Stimulated activated CD8-positive, alpha-beta memory T cell treated with anti-CD3 and anti-CD28 coated beads, Interleukin-7, amount 100 ng/mL, for 1 hour (primary cell): ENCODE measurements around the gene SLC39A11.
"Not testable (repeated sequence)": the region's sequence is repeated elsewhere in the genome, so short reads cannot be mapped to it uniquely, and the experiment has no call there.

Source experiments
- DNase-seq, 2 donors: peaks; one replicate each; pipeline ENCODE4 v3.0.0-alpha.2; 2020; ENCODE audit warnings: low read depth in 2 of 2

Gene SLC39A11

DNA sequence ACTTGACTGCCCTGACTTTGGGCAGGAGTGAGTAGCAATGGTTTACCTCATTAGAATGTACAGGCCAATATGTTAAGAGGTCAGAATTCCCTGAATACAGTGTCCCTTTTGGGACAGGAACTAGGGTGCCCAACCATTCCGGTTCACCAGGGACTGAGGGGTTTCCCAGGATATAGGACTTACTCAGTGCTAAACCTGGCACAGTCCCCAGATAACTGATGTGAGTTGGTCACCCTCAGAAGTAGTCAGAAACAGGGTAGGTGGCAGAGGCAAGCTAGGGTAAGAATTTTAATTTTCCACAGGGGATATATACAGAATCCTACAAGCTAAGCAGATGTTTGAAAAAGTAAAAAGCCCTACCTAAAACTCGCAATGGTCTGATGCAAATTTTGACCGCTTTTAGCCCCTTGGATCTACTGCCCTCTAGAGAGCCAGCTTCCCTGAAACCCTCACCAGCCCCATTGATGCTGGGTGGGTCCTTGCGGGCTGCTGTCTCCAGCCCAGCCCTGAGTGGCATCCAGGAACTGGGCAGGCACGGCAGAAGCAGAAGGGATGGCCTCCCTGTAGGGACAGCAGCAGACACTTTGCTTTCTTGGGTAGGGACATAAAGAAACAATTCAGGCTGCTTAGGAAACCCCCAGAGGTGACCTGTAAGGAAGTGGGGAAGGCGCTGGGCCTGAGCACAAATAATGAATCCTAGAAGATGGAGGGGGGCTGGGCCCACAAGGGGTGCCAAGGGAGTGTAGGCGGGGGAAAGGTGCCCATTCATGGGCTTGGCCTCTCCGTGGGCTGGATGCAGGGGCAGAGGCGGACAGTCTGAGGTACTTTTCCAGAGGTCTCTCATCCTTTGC is 434.8 kb downstream of the SLC39A11 start:
- no peak for DNase-seq

- no peak for DNase-seq
These were observed 436.2 kb downstream of the SLC39A11 start for GRCh38 chr17:72656130-72656763.

DNA sequence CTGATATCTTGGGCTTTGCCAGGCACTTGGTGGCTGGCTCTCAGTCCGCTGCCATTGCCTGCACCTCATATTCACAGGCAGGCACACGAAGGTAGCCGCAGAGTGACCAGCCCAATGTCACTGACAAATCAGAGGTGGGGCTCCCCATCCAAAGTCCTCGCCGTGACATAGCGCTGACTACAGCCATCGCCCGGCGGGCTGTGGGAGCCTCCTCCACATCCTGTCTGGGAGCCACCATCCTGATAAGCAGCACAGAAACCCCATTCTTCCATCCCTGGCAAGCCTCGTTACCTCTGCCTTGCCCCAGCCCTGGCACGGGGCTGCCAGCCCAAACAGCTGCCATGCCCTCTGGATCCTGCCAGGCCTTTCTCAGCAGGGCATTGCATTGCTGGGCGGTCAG is 437.8 kb downstream of the SLC39A11 start:
- DNase-seq: no peak

GRCh38 chr17:72651988-72652387 is 440.5 kb downstream of the SLC39A11 start:
- no peak for DNase-seq

GRCh38 chr17:72648702-72649101 is 443.8 kb downstream of the SLC39A11 start:
- no peak for DNase-seq

- no peak for DNase-seq
These were observed 446.3 kb downstream of the SLC39A11 start for GRCh38 chr17:72646176-72646575.

GRCh38 chr17:72644492-72644891 is 448.0 kb downstream of the SLC39A11 start:
- DNase-seq: no peak

DNA sequence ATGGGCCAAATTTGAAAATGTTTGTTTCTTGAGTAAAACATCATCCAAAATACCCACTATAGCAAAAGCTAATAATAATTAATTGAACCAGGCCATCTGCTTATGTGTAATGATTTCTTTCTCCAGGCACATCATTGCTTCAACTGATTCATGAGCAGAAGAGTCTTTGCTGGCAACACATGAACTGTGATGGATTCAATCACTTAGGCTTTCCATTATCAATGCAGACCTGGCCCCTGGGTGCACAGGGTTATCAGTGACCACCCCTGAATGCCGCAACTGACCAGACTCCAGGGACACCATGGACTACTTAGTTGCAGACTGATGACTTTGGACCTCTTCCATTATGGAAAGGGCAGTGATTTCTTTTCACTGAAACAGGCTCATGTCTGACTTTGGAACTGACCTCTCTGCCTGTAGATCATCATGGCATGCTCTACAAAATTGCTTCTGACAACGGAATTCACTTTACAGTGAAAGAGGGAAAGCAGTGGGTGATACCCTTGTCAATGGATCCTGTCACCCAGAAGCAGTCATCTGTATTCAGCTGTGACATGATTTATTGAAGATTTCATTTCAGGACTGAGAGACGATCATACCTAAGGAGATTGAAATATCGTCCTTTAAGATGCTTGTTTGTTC is 448.8 kb downstream of the SLC39A11 start:
- DNase-seq: no peak

DNA sequence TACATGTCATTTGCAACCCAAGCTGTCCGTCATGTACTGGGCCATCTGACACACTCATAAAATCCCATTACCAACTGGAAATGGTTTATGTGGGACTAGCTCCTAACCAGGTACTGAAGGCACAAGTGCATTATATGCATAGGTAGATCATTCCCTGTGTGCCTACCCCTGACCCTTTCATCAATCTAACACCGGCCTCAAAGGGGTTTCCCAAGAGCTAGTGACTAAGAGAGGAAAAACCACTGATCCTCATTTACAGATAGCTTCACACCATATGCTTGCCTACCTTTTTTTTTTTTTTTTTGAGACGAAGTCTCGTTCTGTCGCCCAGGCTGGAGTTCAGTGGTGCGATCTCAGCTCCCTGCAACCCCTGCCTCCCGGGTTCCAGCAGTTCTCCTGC is 449.8 kb downstream of the SLC39A11 start:
- DNase-seq: no peak

DNA sequence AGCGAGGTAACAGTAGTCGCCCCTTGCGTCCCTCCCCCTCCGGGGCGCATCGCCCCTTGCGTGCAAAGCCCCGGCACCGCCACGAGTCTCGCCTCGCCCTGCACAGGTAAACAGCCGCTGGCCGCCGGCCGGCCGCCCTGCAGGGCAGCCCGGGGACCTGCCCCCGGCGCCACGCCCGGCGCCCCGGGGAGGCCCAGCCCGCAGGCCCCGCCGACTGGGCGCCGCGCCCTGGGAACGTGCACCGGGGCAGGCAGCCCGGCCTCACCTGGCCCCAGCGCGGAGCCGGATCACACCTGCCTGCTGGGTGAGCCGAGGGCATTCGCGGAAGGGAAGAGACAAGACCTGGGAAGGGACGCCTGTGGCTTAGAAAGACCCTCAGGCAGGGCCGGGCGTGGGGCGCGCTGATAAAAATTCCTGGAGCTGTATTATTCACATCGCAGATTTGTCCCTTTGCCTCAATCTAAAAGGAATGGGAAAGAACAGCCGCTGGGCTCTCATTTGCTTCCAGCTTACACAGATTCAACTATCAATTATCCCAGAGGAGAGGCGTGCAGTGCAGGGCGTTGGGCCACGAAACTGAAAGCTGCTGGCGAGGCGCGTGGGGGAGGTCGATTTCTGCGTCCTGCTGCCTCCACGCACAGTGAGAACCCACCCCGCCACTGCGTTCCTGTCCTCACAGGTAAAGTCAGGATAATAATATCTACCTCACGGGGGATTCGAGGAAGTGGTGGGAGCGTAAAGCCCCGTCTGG is 451.9 kb downstream of the SLC39A11 start:
- no peak for DNase-seq

GRCh38 chr17:72639711-72640110 is 452.8 kb downstream of the SLC39A11 start:
- DNase-seq: no peak

DNA sequence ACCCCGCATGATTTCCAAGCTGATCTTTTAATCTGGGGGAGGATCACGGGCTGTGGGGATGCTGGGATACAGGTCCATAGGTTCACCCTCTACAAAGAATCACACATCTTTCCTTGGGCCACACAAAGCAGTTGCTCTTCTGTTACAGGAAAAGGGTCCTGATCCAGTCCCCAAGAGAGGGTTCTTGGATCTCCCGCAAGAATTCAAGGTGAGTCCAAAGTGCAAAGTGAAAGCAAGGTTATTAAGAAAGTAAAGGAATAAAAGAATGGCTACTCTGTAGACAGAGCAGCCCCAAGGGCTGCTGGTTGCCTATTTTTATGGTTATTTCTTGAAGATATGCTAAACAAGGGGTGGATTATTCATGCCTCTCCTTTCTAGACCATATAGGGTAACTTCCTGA is 453.6 kb downstream of the SLC39A11 start:
- not testable (repeated sequence) for DNase-seq

- DNase-seq: no peak
These were observed 457.4 kb downstream of the SLC39A11 start for GRCh38 chr17:72635034-72635635.

DNA sequence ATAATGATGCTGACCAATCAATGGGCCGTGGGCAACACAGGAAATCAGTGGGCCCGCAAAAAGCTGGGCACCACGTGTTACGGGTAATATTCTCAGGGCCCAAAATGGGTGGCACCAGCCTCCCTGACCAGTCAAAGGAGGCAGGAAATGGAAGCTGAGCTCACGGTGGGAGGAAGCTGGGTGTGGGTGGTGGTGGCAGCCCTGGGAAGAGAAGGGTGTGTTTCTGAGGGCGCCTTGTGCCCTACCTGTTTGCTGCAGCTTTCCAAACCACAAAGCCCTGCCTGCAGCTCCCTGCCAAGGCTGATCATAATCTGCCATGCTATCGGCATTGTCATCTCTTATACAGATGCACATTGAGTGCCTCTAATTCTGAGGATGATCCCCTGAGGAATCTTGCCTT is 457.9 kb downstream of the SLC39A11 start:
- DNase-seq: no peak

- no peak for DNase-seq
These were observed 460.4 kb downstream of the SLC39A11 start for GRCh38 chr17:72631949-72632684.

- no peak for DNase-seq
These were observed 460.9 kb downstream of the SLC39A11 start for GRCh38 chr17:72631568-72631948.

GRCh38 chr17:72624652-72625051 is 467.8 kb downstream of the SLC39A11 start:
- DNase-seq: no peak

DNA sequence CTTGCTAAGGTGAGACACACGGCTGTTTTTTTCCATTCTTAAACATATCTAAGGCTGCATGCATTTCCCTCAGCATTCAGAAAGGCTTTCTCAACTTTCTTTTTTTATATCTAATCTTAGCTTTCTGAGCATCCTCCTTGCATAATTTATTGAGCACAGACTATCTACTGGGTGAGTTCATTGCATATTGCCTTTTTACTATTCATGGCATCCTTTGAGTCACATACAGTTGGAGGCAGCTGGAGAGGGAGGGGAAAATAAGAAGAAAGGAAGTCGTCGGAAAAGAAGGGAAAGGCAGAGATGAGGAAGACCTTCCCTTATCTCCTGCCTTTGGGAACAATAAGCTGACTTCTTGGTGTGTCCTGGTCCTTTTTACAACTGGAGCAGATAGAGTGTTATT is 468.3 kb downstream of the SLC39A11 start:
- DNase-seq: no peak

DNA sequence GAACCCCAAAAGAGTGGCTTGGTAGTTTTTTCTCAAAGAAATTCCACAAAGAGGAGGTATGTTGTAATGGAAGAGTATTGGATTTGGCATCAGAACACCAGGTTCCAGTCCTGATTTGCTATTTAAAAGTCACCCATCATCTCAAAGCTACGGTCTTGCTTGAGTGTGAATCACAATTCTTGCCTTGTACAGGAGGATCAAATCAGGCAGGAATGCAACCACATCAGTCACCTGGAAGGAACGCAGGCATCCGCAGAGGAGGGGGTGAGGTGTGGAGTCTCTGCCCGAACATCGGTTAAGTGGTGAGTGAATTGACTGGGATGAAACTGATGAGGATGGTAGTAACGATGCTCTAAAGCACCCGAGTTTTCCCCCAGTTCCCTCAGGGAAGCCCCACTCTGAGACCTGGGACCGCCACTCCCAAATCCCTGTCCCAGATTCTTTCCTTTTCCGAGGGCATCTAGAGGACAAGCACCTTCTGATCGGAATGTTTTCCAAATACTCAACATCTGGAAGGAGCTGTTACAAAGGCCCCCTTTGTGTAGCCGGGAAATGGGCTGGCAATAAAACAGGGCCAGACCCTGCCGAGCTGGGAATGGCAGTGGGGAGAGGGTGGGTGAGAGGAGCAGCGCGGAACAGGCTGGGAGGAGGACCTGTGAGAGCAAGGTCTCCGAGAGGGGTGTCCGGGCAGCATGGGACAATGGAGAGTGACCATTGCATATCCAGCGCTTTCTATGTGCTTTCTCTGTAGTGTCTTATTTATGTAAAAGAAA is 469.6 kb downstream of the SLC39A11 start:
- DNase-seq: no peak

DNA sequence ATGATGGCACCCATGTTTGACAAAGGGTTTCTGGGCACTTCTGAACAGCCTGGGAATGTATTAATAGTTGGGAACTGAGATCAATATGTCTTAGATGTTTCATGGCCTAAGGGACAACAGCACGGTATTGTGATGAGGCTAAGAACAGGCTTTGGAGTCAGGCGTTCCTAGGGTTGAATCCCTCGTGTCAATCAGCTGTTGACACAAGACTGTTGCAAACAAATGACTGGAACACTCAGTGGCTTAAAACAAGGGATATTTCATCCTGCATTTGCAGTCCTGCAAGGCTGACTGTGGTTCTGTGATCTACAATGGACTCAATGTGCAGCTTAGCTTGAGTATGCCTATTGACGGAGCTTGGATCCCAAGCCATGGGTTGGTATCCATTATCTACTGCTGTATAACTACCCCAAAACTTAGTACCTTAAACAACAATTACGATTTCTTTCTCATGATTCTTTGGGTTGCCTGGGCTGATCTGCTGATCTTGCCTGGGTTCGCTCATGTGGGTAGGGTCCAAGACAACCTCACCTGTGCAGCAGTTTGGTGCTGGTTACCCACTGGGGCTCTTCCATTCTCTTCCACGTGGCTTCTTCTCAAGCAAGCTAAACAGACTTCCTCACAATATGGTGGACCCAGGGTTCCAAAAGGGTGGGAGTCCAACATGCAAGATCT is 472.4 kb downstream of the SLC39A11 start:
- no peak for DNase-seq
